HG02588 (cell line): ENCODE results near the gene TSEN2.
"Not testable (repeated sequence)": the region's sequence is repeated elsewhere in the genome, so short reads cannot be mapped to it uniquely, and the experiment has no call there.

ENCODE experiments used
- ATAC-seq: cut with Tn5 transposase; IDR thresholded peaks from one replicate; pipeline ENCODE4 v1.9.1; 2021; ENCODE audit warnings: mild to moderate bottlenecking, moderate library complexity; ENCODE audit not compliant: unreplicated experiment

TSEN2 gene

GRCh38 chr3:12451960-12452359 is 32.3 kb upstream of the TSEN2 start:
- no peak for ATAC-seq

DNA sequence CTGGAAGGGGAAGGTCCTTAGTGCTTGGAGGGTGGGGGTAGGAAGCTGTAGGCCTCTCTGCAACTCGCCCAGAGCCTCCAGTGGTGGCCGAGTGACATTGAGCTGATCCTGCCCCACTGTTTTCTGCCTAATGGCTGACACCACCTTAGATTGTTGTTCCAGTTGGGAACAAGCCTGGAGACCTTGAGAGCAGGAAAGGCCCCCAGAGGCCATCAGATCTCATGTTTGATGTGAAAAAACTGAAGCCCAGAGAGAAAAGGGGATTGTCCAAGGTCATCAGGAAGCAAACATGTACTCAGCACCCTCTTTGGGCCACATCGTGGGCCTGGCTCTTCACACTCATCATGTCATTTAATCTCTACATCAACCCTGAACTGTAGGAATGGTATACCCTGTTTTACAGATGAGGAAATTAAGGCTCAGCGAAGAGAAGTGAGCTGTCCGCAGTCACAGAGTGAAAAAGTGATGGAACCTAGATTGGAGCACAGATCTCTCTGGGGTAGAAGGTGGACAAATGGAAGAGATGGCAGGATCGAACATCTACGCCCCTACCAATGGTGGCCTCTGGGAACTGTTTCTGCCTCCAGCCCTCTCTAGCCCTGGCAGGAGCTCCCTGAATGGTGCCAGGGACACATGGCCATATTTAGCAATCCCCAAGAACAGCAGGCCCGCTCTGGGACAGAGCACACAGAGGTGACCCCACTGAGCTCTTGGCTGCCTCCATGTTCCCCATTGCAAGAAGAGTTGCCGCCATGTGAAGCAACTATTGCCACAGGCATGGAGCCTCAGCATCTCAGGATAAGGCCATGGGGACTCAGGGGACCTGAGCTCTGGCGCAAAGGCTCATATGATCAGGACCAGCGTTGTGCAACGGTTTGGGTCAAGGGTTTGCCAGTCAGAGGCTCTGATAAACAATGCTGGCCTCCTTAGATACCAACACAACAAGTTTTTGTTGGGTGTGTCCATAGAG is 31.6 kb upstream of the TSEN2 start:
- no peak for ATAC-seq

GRCh38 chr3:12454076-12454815 is 30.0 kb upstream of the TSEN2 start:
- no peak for ATAC-seq

- no peak for ATAC-seq
These were observed 29.5 kb upstream of the TSEN2 start for GRCh38 chr3:12454816-12455121.

GRCh38 chr3:12455740-12456139 is 28.5 kb upstream of the TSEN2 start:
- ATAC-seq: no peak

- no peak for ATAC-seq
These were observed 27.8 kb upstream of the TSEN2 start for GRCh38 chr3:12456441-12456840.

DNA sequence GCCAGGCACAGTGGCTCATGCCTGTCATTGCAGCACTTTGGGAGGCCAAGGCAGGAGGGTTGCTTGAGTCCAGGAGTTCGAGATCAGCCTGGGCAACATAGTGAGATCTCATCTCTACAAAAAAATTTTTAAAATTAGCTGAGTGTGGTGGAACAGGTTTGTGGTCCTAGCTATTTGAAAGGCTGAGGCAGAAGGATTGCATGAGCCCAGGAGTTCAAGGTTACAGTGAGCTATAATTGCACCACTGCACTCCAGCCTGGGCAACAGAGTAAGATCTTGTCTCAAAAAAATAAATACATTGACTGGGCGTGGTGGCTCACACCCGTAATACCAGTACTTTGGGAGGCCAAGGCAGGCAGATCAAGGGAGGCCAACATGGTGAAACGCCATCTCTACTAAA is 26.9 kb upstream of the TSEN2 start:
- ATAC-seq: not testable (repeated sequence)

GRCh38 chr3:12458901-12459300 is 25.4 kb upstream of the TSEN2 start:
- no peak for ATAC-seq

DNA sequence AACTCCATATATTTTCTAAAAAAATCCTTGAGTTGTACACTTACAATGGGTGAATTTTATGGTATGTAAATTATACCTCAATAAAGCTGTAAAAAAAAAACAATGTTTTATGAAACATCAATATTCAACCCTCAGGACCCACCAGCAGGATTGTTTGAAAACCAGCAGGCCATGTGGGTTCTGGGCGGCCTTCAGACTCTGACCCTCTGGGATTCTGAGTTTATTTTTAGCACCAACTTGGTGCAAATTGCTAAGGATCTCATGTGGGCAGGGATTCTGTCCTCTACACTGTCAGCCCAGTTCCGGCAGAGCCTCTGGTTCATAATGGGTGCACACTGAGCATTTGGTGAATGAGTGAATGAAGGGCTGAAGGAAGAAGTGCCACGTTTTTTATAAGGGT is 24.2 kb upstream of the TSEN2 start:
- ATAC-seq: no peak

DNA sequence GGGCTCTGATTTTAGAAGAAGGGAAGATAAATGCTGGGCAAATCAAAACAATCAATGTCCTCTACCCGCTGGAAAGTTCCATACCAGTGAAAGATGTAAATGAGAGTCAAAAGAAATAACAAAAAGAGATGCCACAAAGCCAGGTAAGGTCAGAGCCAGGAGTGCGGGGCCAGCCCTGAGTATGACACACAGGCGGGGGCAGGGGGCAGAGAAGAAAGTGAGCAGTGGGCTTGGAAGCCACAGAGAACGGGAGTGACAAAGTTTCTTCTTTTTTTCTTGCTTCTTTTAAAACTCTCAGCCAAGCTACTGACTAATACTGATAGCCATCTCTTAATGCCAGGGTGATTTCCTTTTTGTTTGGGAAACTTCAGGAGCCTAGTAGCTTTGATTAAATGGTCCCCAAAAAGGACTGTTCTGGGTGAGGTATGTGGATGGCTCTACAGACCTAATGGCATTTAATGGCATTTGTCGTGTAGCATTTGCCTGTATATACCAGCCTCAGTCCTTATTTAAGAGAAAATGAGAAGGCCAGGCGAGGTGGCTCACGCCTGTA is 23.1 kb upstream of the TSEN2 start:
- ATAC-seq: no peak

- ATAC-seq: no peak
These were observed 21.9 kb upstream of the TSEN2 start for GRCh38 chr3:12462159-12462947.

GRCh38 chr3:12463686-12464085 is 20.6 kb upstream of the TSEN2 start:
- no peak for ATAC-seq

- ATAC-seq: no peak
These were observed 20.1 kb upstream of the TSEN2 start for GRCh38 chr3:12464181-12464580.

DNA sequence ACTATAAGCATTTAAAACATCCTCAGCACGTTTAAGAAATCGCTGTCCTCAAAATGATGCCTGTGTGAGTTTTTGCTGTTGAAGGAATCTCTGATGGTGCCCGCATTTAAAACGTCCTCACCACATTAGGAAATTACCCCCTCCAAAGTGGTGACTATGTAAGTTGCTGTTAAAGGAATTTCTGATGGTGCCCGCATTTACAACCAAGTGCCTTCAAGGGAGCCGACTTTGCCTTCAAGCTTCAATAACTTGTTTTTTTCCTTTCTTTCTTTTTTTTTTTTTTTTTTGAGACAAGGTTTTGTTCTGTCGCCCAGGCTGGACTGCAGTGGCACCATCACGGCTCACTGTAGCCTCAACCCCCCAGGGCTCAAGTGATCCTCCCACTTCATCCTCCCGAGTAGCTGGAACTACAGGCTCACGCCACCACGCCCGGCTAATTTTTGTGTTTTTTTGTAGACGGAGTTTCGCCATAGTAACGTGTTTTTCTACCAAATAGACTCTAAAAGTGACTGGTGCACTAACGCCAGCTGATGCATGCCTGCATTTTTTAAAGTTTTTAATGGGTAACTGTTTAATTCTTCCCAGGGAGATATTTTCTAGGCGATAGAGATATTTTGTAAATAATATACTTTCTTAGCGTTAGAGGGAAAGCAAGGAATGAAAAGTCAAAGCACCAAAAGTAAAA is 19.0 kb upstream of the TSEN2 start:
- no peak for ATAC-seq

DNA sequence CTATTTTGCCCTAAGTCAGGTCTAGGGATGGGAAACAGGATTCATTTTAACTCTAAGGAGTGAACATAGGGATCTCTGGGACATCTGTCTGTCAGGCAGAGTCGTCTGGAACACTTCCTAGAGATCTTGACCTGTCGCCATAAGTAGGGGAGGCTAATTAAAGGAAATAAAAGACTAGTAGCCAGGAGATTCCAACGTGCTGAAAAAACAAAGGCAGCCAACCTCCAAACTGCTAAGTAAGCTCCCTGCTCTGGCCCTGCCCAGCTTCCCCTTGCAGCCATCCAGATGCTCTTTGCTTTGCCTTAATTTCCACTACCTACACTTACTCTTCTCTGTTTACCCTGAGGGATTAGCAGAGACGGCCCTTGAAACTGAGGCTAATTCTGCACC is 18.4 kb upstream of the TSEN2 start:
- ATAC-seq: no peak

DNA sequence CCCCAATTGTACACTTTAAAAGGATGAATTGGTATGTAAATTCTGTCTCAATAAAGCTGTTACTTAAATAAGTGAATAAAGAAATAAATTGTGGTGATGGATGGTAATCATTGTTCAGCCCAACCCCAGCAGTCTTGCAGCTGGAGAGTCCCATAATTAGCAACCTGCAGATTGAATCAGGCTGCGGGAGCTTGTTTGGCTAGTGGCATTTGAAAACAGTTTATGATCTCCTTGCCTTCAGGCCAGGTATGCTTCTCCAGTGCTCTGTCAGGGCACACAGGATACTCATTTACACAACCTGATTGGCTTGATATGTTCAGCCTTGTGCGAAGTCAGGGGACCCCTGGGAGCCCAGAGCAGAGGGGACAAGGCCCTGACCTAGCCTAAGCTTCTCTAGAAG is 16.5 kb upstream of the TSEN2 start:
- ATAC-seq: no peak

- ATAC-seq: no peak
These were observed 16.0 kb upstream of the TSEN2 start for GRCh38 chr3:12468276-12468675.

DNA sequence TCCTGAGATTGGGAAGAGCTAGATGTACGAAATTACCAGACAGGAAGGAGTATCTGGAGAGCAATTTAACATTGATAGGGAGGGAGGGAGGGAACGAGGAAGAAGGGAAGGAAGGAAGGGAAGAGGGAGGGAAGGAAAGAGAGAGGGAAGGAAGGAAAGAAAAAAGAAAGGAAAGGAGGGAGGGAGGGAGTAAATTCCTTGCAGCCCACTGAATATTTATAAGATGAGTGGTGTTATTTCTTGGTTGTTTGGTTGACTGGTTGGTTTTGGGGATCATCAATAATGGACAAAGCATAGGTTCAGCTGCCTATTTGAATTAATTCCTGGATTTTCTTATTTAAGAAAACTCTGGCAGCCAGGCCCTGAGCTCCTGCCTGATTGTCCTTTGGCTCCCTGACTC is 15.5 kb upstream of the TSEN2 start:
- no peak for ATAC-seq

GRCh38 chr3:12469222-12469621 is 15.1 kb upstream of the TSEN2 start:
- ATAC-seq: not testable (repeated sequence)

DNA sequence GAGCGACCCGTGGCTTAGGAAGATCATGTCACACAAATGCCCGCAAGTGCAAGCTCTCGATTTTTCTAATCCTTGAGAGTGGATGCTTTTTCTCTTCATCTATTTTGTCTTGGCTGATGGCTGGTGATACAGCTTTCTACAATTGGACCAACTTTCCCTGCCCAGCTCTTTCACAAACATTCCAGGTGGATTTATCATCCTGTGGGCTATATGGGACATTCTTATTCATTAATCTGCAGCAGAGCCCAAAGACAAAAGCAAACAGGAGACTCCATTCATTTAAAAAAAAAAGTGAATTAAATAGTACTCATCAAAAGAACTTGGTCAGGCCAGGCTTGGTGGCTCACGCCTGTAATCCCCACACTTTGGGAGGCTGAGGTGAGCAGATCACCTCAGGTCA is 14.2 kb upstream of the TSEN2 start:
- no peak for ATAC-seq

DNA sequence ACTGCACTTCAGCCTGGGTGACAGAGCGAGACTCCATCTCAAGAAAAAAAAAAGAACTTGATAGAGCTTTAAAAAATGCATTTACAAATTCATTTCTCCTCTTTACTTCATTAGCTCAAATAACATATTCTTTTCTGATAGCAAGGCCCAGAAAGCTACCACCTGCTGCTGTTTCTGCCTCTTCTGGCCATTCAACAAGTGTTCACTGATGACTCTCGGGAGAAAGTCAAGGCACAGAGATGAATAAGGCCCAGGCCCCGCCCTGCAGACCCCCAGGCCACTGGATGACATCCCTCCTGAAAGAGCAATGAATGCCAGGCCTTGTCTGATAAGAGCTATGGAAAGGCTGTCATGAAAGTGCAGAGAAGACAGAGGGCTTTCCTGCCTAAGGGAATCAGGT is 13.6 kb upstream of the TSEN2 start:
- no peak for ATAC-seq
